ENCODE measurements around the gene PABPN1.

PABPN1 gene

GRCh38 chr14:23373041-23373440 lies 51.8 kb downstream of the PABPN1 start:
- no peaks in the 10 kb centered on the region for H3K4me1 Mint-ChIP-seq
- H3K9me3 Mint-ChIP-seq, result no peaks in the 10 kb centered on the region
- no peak overlapping the region for H3K27ac Mint-ChIP-seq
- H3K36me3 Mint-ChIP-seq, result no peaks in the 10 kb centered on the region
- peaks cover 2% of the 10 kb centered on the region for H3K27me3 Mint-ChIP-seq
- H3K4me3 Mint-ChIP-seq, result no peak overlapping the region
